Kidney (tissue), 14 donors: ENCODE results near the gene CEP55. TPM values are rescaled to one million over a fixed set of nuclear protein-coding genes. Genes with fewer than 3 reads are reported as not detected.
"Not testable (repeated sequence)": the region's sequence is repeated elsewhere in the genome, so short reads cannot be mapped to it uniquely, and the experiment has no call there.

Experiments used
- DNase-seq, 5 donors: peaks; one replicate each; pipeline ENCODE4 v3.0.0-alpha.2; 2013 to 2020
- FAIRE-seq: peaks from 2 replicates; lab custom pipeline; 2012; peaks lifted over from hg19 to GRCh38; lab: Jason Lieb, UNC
- H3K27ac ChIP-seq, 2 donors: one replicate each; pipeline ENCODE4 v1.7.0; 2013; ENCODE audit warnings: low read depth in 2 of 2, low read length in 2 of 2, inconsistent platforms in 1 of 2
- H3K27me3 ChIP-seq: one replicate; pipeline ENCODE4 v1.7.1; 2013; ENCODE audit warnings: low read length, inconsistent platforms; ENCODE audit not compliant: control insufficient read depth, insufficient read depth
- H3K36me3 ChIP-seq, 3 donors: one replicate each; pipeline versions ENCODE4 v1.7.0 to v1.7.1; 2013; ENCODE audit warnings: low read length in 3 of 3, control low read depth in 1 of 3, inconsistent platforms in 1 of 3; ENCODE audit not compliant: insufficient read depth in 3 of 3, control insufficient read depth in 2 of 3
- H3K4me1 ChIP-seq, 3 donors: one replicate each; pipeline versions ENCODE4 v1.7.0 to v1.7.1; 2013; ENCODE audit warnings: low read length in 3 of 3, inconsistent platforms in 1 of 3, low read depth in 1 of 3; ENCODE audit not compliant: control insufficient read depth in 2 of 3, insufficient read depth in 2 of 3
- H3K4me3 ChIP-seq, 3 donors: one replicate each; pipeline versions ENCODE4 v1.7.0 to v1.8.1; 2013; ENCODE audit warnings: low read length in 3 of 3, control low read depth in 1 of 3, inconsistent platforms in 1 of 3
- H3K9ac ChIP-seq, 3 donors: one replicate each; pipeline versions ENCODE4 v1.7.0 to v1.7.1; 2013; ENCODE audit warnings: low read length in 3 of 3, control low read depth in 1 of 3, inconsistent platforms in 1 of 3
- H3K9me3 ChIP-seq, 3 donors: one replicate each; pipeline versions ENCODE4 v1.7.0 to v1.7.1; 2013; ENCODE audit warnings: low read length in 3 of 3, control low read depth in 1 of 3, inconsistent platforms in 1 of 3; ENCODE audit not compliant: control insufficient read depth in 2 of 3, insufficient read depth in 1 of 3
- CTCF ChIP-seq: IDR thresholded peaks from 3 replicates; pipeline ENCODE4 v1.5.1; 2012; ENCODE audit warnings: mild to moderate bottlenecking, moderate library complexity, borderline replicate concordance; ENCODE audit not compliant: insufficient read depth; ENCODE audit errors: extremely low read depth
- intact Hi-C: fragments of 100-400 bp; cut with DNase I; formaldehyde crosslinking; loops from one replicate; pipeline ENCODE4 v1.11.1; 2022
- polyA plus RNA-seq: library from polyadenylated mRNA; stranded (reverse); fragments of 350-450 nt; fragmentation: Illumina TruSeq; extraction: RNeasy Lipid Tissue Mini Kit (QIAGEN cat#74804); gene quantifications from one replicate; pipeline ENCODE4 v1.2.3, GENCODE V29; 2014; ENCODE audit warnings: low read depth, low replicate concordance; ENCODE audit not compliant: insufficient read depth
- total RNA-seq: library from RNA; stranded (reverse); fragmentation: NEBNext Ultra II Directional; extraction: Animal tissue kit (Norgen Biotek cat#: 25700); gene quantifications from one replicate; pipeline ENCODE4 v1.2.1, GENCODE V29; 2021
- donor health status: control.
- donor health status: control.
- donor health status: control.
- donor health status: control.
- donor health status: control.
- donor health status: DM: yes; HTN: yes; CAD: no.
- donor health status: Normal renal cell carcinoma (clear cell type).

CEP55 gene
- total and polyA plus RNA-seq, 2 donors from 2014 or later: 0.39 to 0.88 TPM

GRCh38 chr10:93464776-93465388, 31.5 kb upstream of the CEP55 start:
- Histone ChIP-seq H3K4me3 (no peak overlapping the region), H3K9me3 (no peaks in the 10 kb centered on the region), H3K27me3 (no peaks in the 10 kb centered on the region), H3K27ac (peak overlapping the region; percentile 4 to 59), H3K4me1 (peaks cover 4 to 14% (median 8%) of the 10 kb centered on the region in 3 donors), H3K9ac (peak overlapping the region in 1 of 3 donors; percentile 21), H3K36me3 (no peaks in the 10 kb centered on the region)
- FAIRE-seq: no peak
- TF ChIP-seq CTCF: no peak
- intact Hi-C loops: no loop called here
- no peak for DNase-seq

GRCh38 chr10:93465806-93466675, 30.4 kb upstream of the CEP55 start:
- no peak for TF ChIP-seq CTCF
- FAIRE-seq (no peak), DNase-seq (peak; percentile 58 to 95 (median 66))
- Histone ChIP-seq H3K9me3 (no peaks in the 10 kb centered on the region), H3K36me3 (no peaks in the 10 kb centered on the region), H3K4me3 (no peak overlapping the region), H3K27me3 (no peaks in the 10 kb centered on the region), H3K27ac (peak overlapping the region; percentile 78 to 87), H3K9ac (peak overlapping the region in 1 of 3 donors; percentile 53), H3K4me1 (peaks cover 4 to 13% (median 8%) of the 10 kb centered on the region in 3 donors)
- intact Hi-C loops: no loop called here

GRCh38 chr10:93467635-93468034, 28.8 kb upstream of the CEP55 start:
- H3K9ac ChIP-seq, FAIRE-seq, H3K27me3 ChIP-seq, H3K9me3 ChIP-seq, intact Hi-C loops, H3K4me1 ChIP-seq, DNase-seq, H3K4me3 ChIP-seq, H3K36me3 ChIP-seq: not testable (repeated sequence)
- peak overlapping the region in 1 of 2 donors; percentile 40 for H3K27ac ChIP-seq
